A673 (cell line): Measurements from ENCODE around the gene UNC13B. TPM values are rescaled to one million over a fixed set of nuclear protein-coding genes. Genes with fewer than 3 reads are reported as not detected.

Source experiments
- BruUV-seq: library from RNA; stranded (reverse); fragments of 400-500 nt; replicated peaks from 2 replicates; lab custom pipeline; 2021; lab: Mats Ljungman, UMichigan
- CTCF ChIA-PET: fragments of 300-600 bp; sonication (Branson Sonifier 250); formaldehyde crosslinking; loops from one replicate; lab custom pipeline; 2022; ENCODE audit warnings: antibody characterized with exemption; lab: Charles Lee
- POLR2A ChIA-PET: fragments of 300-600 bp; sonication (Branson Sonifier 250); formaldehyde crosslinking; loops from one replicate; lab custom pipeline; 2022; ENCODE audit warnings: antibody characterized with exemption; ENCODE audit not compliant: low non-redundant PET; lab: Charles Lee
- DNase-seq: peaks from one replicate; pipeline ENCODE4 v3.0.0-alpha.2; 2015; ENCODE audit warnings: low spot score
- H3K27ac ChIP-seq: fragments of 200-600 bp; sonication (generic); 2 replicates; pipeline ENCODE4 v1.5.1; 2016; ENCODE audit warnings: mixed run types, low read depth, mild to moderate bottlenecking, mixed read lengths, antibody characterized with exemption, low read length; ENCODE audit not compliant: poor library complexity, severe bottlenecking
- H3K27me3 ChIP-seq: fragments of 200-600 bp; sonication (generic); replicated peaks from 2 replicates; pipeline ENCODE4 v1.6.1; 2017; ENCODE audit warnings: mixed run types, low read depth, mild to moderate bottlenecking, mixed read lengths, antibody characterized with exemption, low read length; ENCODE audit not compliant: insufficient read depth, poor library complexity
- H3K36me3 ChIP-seq: fragments of 200-600 bp; sonication (generic); 2 replicates; pipeline ENCODE4 v1.6.1; 2016; ENCODE audit warnings: mixed run types, mild to moderate bottlenecking, mixed read lengths, antibody characterized with exemption, low read length; ENCODE audit not compliant: insufficient read depth, poor library complexity, severe bottlenecking
- H3K4me1 ChIP-seq: fragments of 200-600 bp; sonication (generic); 2 replicates; pipeline ENCODE4 v1.6.1; 2017; ENCODE audit warnings: mixed run types, mild to moderate bottlenecking, mixed read lengths, antibody characterized with exemption, low read length; ENCODE audit not compliant: insufficient read depth, poor library complexity, severe bottlenecking
- H3K4me3 ChIP-seq: fragments of 200-600 bp; sonication (generic); 2 replicates; pipeline ENCODE4 v1.5.1; 2016; ENCODE audit warnings: low read depth, mixed run types, mild to moderate bottlenecking, mixed read lengths, low read length; ENCODE audit not compliant: poor library complexity, severe bottlenecking
- H3K9me3 ChIP-seq: fragments of 200-600 bp; sonication (generic); 2 replicates; pipeline ENCODE4 v1.6.1; 2016; ENCODE audit warnings: mixed run types, low read depth, mild to moderate bottlenecking, mixed read lengths, antibody characterized with exemption, low read length; ENCODE audit not compliant: poor library complexity, severe bottlenecking
- EZH2 ChIP-seq: fragments of 200-600 bp; sonication (generic); IDR thresholded peaks from 2 replicates; pipeline ENCODE4 v1.6.1; 2017; ENCODE audit warnings: borderline replicate concordance, low read depth, mild to moderate bottlenecking, mixed read lengths, antibody characterized with exemption, low read length; ENCODE audit not compliant: poor library complexity, severe bottlenecking
- intact Hi-C: fragments of 100-400 bp; cut with micrococcal nuclease; formaldehyde crosslinking; loops from one replicate; pipeline ENCODE4 v1.10.0; 2022; ENCODE audit not compliant: unreplicated experiment
- total RNA-seq: library from RNA; stranded (reverse); gene quantifications from 2 replicates; pipeline ENCODE4 v1.2.3, GENCODE V29; 2021
- TF ChIP-seq, protein P1 (sequence below): fragments of 300-800, 200-600 bp; sonication (generic); conservative IDR thresholded peaks from 2 replicates; pipeline ENCODE4 v1.5.1; 2017; ENCODE audit warnings: low read depth, mild to moderate bottlenecking, antibody characterized with exemption, low read length, moderate library complexity, mixed read lengths

UNC13B gene
- total RNA-seq, 1 experiment from 2014 or later, result 19.8 TPM

DNA sequence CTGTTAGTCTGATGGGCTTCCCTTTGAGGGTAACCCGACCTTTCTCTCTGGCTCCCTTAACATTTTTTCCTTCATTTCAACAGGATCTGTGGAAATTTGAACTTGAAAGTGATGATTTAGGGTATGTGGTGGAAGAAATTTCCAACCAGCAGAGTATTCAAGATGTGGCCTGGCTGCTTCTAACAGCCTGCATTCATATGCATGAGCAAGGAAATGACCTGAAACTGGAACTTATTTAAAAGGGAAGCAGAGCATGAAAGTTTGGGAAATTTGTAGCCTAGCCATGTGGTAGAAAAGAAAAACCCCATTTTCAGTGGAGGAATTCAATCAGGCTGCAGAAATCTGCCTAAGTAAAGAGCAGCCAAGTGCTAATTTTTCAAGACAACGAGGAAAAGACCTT lies 41.7 kb downstream of the UNC13B start:
- CTCF ChIA-PET, result no interaction called here
- intact Hi-C loops, result no loop called here

DNA sequence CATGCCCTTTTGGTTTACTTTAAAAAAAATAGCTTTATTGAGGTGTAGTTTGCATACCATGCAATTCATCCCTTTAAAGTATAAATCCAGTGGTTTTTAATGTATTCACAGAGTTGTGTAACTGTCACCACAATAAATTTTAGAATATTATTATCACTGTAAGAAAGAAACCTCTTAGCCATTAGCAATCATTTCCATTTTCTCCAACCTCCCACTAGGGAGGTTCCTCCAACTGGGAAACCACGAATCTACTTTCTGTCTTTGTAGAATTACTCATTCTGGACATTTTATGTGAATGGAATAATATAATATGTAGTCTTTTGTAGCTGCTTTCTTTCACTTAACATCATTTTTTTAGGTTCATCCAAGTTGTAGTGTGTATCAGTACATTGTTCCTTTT lies 43.5 kb downstream of the UNC13B start:
- Histone ChIP-seq H3K4me3 (no peak overlapping the region), H3K36me3 (no peaks in the 10 kb centered on the region), H3K9me3 (peaks cover 19% of the 10 kb centered on the region), H3K27me3 (no peaks in the 10 kb centered on the region), H3K27ac (no peak overlapping the region), H3K4me1 (no peaks in the 10 kb centered on the region)
- TF ChIP-seq EZH2, result no peak
- TF ChIP-seq, protein P1, sequence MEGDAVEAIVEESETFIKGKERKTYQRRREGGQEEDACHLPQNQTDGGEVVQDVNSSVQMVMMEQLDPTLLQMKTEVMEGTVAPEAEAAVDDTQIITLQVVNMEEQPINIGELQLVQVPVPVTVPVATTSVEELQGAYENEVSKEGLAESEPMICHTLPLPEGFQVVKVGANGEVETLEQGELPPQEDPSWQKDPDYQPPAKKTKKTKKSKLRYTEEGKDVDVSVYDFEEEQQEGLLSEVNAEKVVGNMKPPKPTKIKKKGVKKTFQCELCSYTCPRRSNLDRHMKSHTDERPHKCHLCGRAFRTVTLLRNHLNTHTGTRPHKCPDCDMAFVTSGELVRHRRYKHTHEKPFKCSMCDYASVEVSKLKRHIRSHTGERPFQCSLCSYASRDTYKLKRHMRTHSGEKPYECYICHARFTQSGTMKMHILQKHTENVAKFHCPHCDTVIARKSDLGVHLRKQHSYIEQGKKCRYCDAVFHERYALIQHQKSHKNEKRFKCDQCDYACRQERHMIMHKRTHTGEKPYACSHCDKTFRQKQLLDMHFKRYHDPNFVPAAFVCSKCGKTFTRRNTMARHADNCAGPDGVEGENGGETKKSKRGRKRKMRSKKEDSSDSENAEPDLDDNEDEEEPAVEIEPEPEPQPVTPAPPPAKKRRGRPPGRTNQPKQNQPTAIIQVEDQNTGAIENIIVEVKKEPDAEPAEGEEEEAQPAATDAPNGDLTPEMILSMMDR, result no peak
- ChIA-PET POLR2A (no interaction called here), CTCF (no interaction called here)
- intact Hi-C loops, result no loop called here
- DNase-seq, result no peak
- BruUV-seq, result no TSS peak

More for the DNA sequence above, 41.7 kb downstream of the UNC13B start:
- no TSS peak for BruUV-seq
- POLR2A ChIA-PET, result no interaction called here
- peaks cover 19% of the 10 kb centered on the region for H3K9me3 ChIP-seq
- TF ChIP-seq, protein P1, result no peak
- no peak for TF ChIP-seq EZH2
- H3K4me3 ChIP-seq, result no peak overlapping the region
- H3K27ac ChIP-seq, result no peak overlapping the region
- no peaks in the 10 kb centered on the region for H3K27me3 ChIP-seq
- no peaks in the 10 kb centered on the region for H3K36me3 ChIP-seq
- no peaks in the 10 kb centered on the region for H3K4me1 ChIP-seq
- no peak for DNase-seq

DNA sequence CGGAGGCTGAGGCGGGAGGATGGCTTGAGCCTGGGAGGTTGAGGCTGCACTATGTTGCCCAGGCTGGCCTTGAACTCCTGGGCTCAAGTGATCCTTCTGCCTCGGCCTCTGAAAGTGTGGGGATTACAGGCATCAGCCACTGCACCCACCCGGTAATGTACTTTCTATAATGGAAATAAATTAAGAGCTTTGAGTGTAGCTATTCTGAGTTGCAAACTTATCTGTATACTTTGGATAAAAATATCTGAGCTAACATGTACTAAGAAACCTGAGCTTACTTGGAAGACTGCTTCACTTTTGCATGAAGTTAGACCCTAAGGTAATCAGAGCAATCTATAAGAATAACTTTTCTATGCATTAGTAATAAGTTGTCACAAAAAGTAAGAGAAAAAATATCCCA lies 50.0 kb downstream of the UNC13B start:
- no peak for DNase-seq
- POLR2A ChIA-PET, result no interaction called here
- Histone ChIP-seq H3K27ac (no peak overlapping the region), H3K36me3 (no peaks in the 10 kb centered on the region), H3K27me3 (no peaks in the 10 kb centered on the region), H3K4me3 (no peak overlapping the region), H3K4me1 (no peaks in the 10 kb centered on the region), H3K9me3 (no peaks in the 10 kb centered on the region)
- intact Hi-C loops, result no loop called here
- TF ChIP-seq, protein P1, result no peak
- TF ChIP-seq EZH2, result no peak
- CTCF ChIA-PET, result no interaction called here
- no TSS peak for BruUV-seq
